T-cell (primary cell): ENCODE results near the gene ITGA5. TPM values are rescaled to one million over a fixed set of nuclear protein-coding genes. Genes with fewer than 3 reads are reported as not detected.
A peak's percentile ranks its signal among the peaks of the same experiment; 100 is the strongest.

Experiments
- ATAC-seq, 4 experiments: fragments of 200-7000 bp in 3 of 4; fragments of 150-1000 bp in 1 of 4; cut with Tn5 transposase; replicated peaks in 1 of 4; 1 replicate in 3 of 4; 2 replicates in 1 of 4; pipeline ENCODE4 v1.10.0; 2021; ENCODE audit warnings: moderate library complexity in 3 of 4, mild to moderate bottlenecking in 2 of 4, moderate number of reproducible peaks in 1 of 4
- CTCF ChIA-PET, 2 donors: fragments of 300-600 bp; sonication (Branson Sonifier 250); formaldehyde crosslinking; loops; one replicate each; lab custom pipeline; 2022; ENCODE audit warnings: antibody characterized with exemption in 2 of 2; lab: Charles Lee
- POLR2A ChIA-PET, 2 donors: fragments of 300-600 bp; sonication (Branson Sonifier 250); formaldehyde crosslinking; loops; one replicate each; lab custom pipeline; 2022; ENCODE audit warnings: antibody characterized with exemption in 2 of 2; lab: Charles Lee
- DNase-seq, 35 experiments: peaks; one replicate each; pipeline versions ENCODE4 v3.0.0 to v3.0.0-alpha.2; 2013 to 2023
- H3K27ac ChIP-seq: one replicate; pipeline ENCODE4 v1.5.1; 2013; ENCODE audit warnings: low read length
- H3K27me3 ChIP-seq, 2 experiments: replicated peaks in 1 of 2; 1 replicate in 1 of 2; 2 replicates in 1 of 2; pipeline versions ENCODE4 v1.6.1 to v1.7.0; 2013; ENCODE audit warnings: low read length in 1 of 2, mixed read lengths in 1 of 2; ENCODE audit not compliant: control insufficient read depth in 2 of 2, insufficient read depth in 2 of 2; ENCODE audit errors: extremely low read depth in 1 of 2
- H3K36me3 ChIP-seq, 2 donors: 1 replicate in 1 of 2; 2 replicates in 1 of 2; pipeline versions ENCODE4 v1.6.1 to v1.7.0; 2013; ENCODE audit warnings: low read length in 1 of 2; ENCODE audit not compliant: control insufficient read depth in 2 of 2, insufficient read depth in 1 of 2; ENCODE audit errors: extremely low read depth in 1 of 2
- H3K4me1 ChIP-seq, 2 experiments: 1 replicate in 1 of 2; 2 replicates in 1 of 2; pipeline versions ENCODE4 v1.6.1 to v1.7.0; 2013; ENCODE audit warnings: low read length in 2 of 2, mixed read lengths in 1 of 2; ENCODE audit not compliant: insufficient read depth in 2 of 2, control insufficient read depth in 1 of 2; ENCODE audit errors: extremely low read depth in 1 of 2
- H3K4me3 ChIP-seq, 2 donors: 1 replicate in 1 of 2; 2 replicates in 1 of 2; pipeline versions ENCODE4 v1.5.1 to v1.7.0; 2013; ENCODE audit warnings: mild to moderate bottlenecking in 2 of 2, low read length in 1 of 2, moderate library complexity in 1 of 2; ENCODE audit not compliant: control insufficient read depth in 1 of 2; ENCODE audit errors: extremely low read depth in 1 of 2
- H3K9me3 ChIP-seq: 2 replicates; pipeline ENCODE4 v1.7.0; 2013
- H3K27ac Mint-ChIP-seq, 2 donors: one replicate each; pipeline ENCODE4 v1.8.0; 2020 to 2021; ENCODE audit warnings: mild to moderate bottlenecking in 2 of 2, mixed read lengths in 2 of 2
- H3K27me3 Mint-ChIP-seq, 2 donors: one replicate each; pipeline ENCODE4 v1.8.0; 2021 to 2022; ENCODE audit warnings: mixed read lengths in 2 of 2
- H3K36me3 Mint-ChIP-seq: one replicate; pipeline ENCODE4 v1.8.0; 2021; ENCODE audit warnings: mixed read lengths
- H3K4me1 Mint-ChIP-seq, 3 donors: one replicate each; pipeline ENCODE4 v1.8.0; 2020 to 2022; ENCODE audit warnings: mixed read lengths in 3 of 3, mild to moderate bottlenecking in 1 of 3
- H3K4me3 Mint-ChIP-seq, 3 donors: one replicate each; pipeline ENCODE4 v1.8.0; 2020 to 2022; ENCODE audit warnings: mild to moderate bottlenecking in 3 of 3, mixed read lengths in 3 of 3, moderate library complexity in 3 of 3
- H3K9me3 Mint-ChIP-seq, 3 donors: one replicate each; pipeline ENCODE4 v1.8.0; 2020 to 2022; ENCODE audit warnings: mixed read lengths in 3 of 3
- WGBS: methylation state at CpG from one replicate; pipeline ENCODE4 v1.1.5; 2013; ENCODE audit warnings: missing lambda C conversion rate; ENCODE audit not compliant: insufficient coverage; 5-methylcytosine and 5-hydroxymethylcytosine counted together
- total RNA-seq, 35 experiments: library from RNA in 6 of 35; stranded (reverse) in 6 of 35; fragments of 120-200 nt in 1 of 35; gene quantifications; one replicate each; pipeline versions ENCODE4 v1.2.1 to v1.2.4 and lab custom pipeline; 2013 to 2026

ITGA5 gene
- total RNA-seq, 5 donors from 2014 or later (not counting 1 experiment from before 2014, with no cell fraction given) = 58.6 to 183 (median 169) TPM

GRCh38 chr12:54368709-54369596 is 50.1 kb downstream of the ITGA5 start:
- Mint-ChIP-seq H3K27ac (peak overlapping the region in 1 of 2 donors; percentile 57), H3K27me3 (no peaks in the 10 kb centered on the region), H3K9me3 (no peaks in the 10 kb centered on the region), H3K4me3 (peak overlapping the region; percentile 59 to 71 (median 68)), H3K4me1 (peaks cover 32 to 46% (median 43%) of the 10 kb centered on the region in 3 donors), H3K36me3 (no peaks in the 10 kb centered on the region)
- Histone ChIP-seq H3K27me3 (peaks cover 0 to 2% of the 10 kb centered on the region in 2 experiments), H3K4me1 (peaks cover 15 to 34% of the 10 kb centered on the region in 2 experiments), H3K36me3 (no peaks in the 10 kb centered on the region), H3K27ac (no peak overlapping the region), H3K9me3 (no peaks in the 10 kb centered on the region), H3K4me3 (peak overlapping the region; percentile 26 to 29)
- ATAC-seq (peak; percentile 88 to 92 (median 91)), DNase-seq (peak; percentile 70 to 93 (median 87))
- 43% methylated on average over 23 of the region's 40 CpGs for WGBS
- CTCF ChIA-PET = interaction anchor here (0.6 to 2.6 kb wide), 20 partner anchors 10 to 218 kb away, joined by 3 to 29 read pairs (median 5); partner anchors contain the start of genes HNRNPA1 (in 2 of the 2), CBX5 (in 1 of the 2), COPZ1 (in 1 of the 2) and NCKAP1L (in 1 of the 2)
- POLR2A ChIA-PET = interaction anchor here (0.6 to 1.0 kb wide), 3 partner anchors 10 to 91 kb away, joined by 3 to 5 read pairs (median 4); no protein-coding TSS in a partner anchor

GRCh38 chr12:54368025-54368708 is 50.9 kb downstream of the ITGA5 start:
- ChIA-PET CTCF (interaction anchor here (0.6 to 2.6 kb wide), 19 partner anchors 9 to 1299 kb away, joined by 3 to 29 read pairs (median 5); partner anchors contain the start of genes HNRNPA1 (in 2 of the 2), CBX5 (in 1 of the 2), COPZ1 (in 1 of the 2) and NCKAP1L (in 1 of the 2)), POLR2A (interaction anchor here (0.6 to 1.0 kb wide), 3 partner anchors 9 to 90 kb away, joined by 3 to 5 read pairs (median 4); no protein-coding TSS in a partner anchor)
- H3K36me3 ChIP-seq = no peaks in the 10 kb centered on the region
- no peaks in the 10 kb centered on the region for H3K36me3 Mint-ChIP-seq
- ATAC-seq = peak in 3 of 4 experiments; percentile 13 to 38 (median 14)
- peaks cover 0 to 2% of the 10 kb centered on the region in 2 experiments for H3K27me3 ChIP-seq
- no peaks in the 10 kb centered on the region for H3K9me3 Mint-ChIP-seq
- H3K27me3 Mint-ChIP-seq = no peaks in the 10 kb centered on the region
- 0% methylated on average over 3 of the region's 5 CpGs for WGBS
- H3K4me1 ChIP-seq = peaks cover 20 to 40% of the 10 kb centered on the region in 2 experiments
- H3K4me3 Mint-ChIP-seq = peak overlapping the region; percentile 59 to 71 (median 68)
- H3K4me3 ChIP-seq = peak overlapping the region; percentile 26 to 29
- no peak overlapping the region for H3K27ac ChIP-seq
- DNase-seq = no peak
- H3K27ac Mint-ChIP-seq = peak overlapping the region in 1 of 2 donors; percentile 57
- no peaks in the 10 kb centered on the region for H3K9me3 ChIP-seq
- peaks cover 39 to 52% (median 51%) of the 10 kb centered on the region in 3 donors for H3K4me1 Mint-ChIP-seq

GRCh38 chr12:54364413-54364812 is 54.7 kb downstream of the ITGA5 start, which contains the start of gene GPR84:
Gene GPR84, minus strand, starts transcription at chr12:54364486. Its CDS starts 635 bp downstream, at chr12:54363851.
- Mint-ChIP-seq H3K4me3 (peak within 1 kb of the TSS in 1 of 3 donors; percentile 54), H3K27ac (peak within 1 kb of the TSS; percentile 53 to 59), H3K9me3 (no peaks in the 10 kb centered on the region), H3K27me3 (no peaks in the 10 kb centered on the region), H3K36me3 (no peaks in the 10 kb centered on the region), H3K4me1 (peaks cover 37 to 45% (median 39%) of the 10 kb centered on the region in 3 donors)
- H3K27ac ChIP-seq = peak within 1 kb of the TSS; percentile 14
- no peaks in the 10 kb centered on the region for H3K36me3 ChIP-seq
- H3K9me3 ChIP-seq = no peaks in the 10 kb centered on the region
- peak in 3 of 4 experiments; percentile 15 to 43 (median 20) for ATAC-seq
- ChIA-PET POLR2A (no interaction called here), CTCF (no interaction called here)
- peaks cover 0 to 5% of the 10 kb centered on the region in 2 experiments for H3K27me3 ChIP-seq
- peaks cover 25 to 34% of the 10 kb centered on the region in 2 experiments for H3K4me1 ChIP-seq
- 6% methylated on average over 4 of the region's 4 CpGs for WGBS
- H3K4me3 ChIP-seq = no peak within 1 kb of the TSS
- DNase-seq = peak in 1 of 35 experiments; percentile 44

GRCh38 chr12:54363618-54364017 is 55.4 kb downstream of the ITGA5 start:
- CTCF ChIA-PET = no interaction called here
- WGBS = no CpG with 5 or more reads among the region's 6 CpGs
- peak overlapping the region in 1 of 3 donors; percentile 54 for H3K4me3 Mint-ChIP-seq

GRCh38 chr12:54363047-54363446 is 56.0 kb downstream of the ITGA5 start:
- H3K9me3 ChIP-seq = no peaks in the 10 kb centered on the region
- peaks cover 24 to 31% (median 25%) of the 10 kb centered on the region in 3 donors for H3K4me1 Mint-ChIP-seq
- DNase-seq (no peak), ATAC-seq (no peak)
- H3K36me3 ChIP-seq = no peaks in the 10 kb centered on the region
- H3K4me1 ChIP-seq = peaks cover 20 to 29% of the 10 kb centered on the region in 2 experiments
- POLR2A ChIA-PET = no interaction called here
- peaks cover 0 to 3% of the 10 kb centered on the region in 2 experiments for H3K27me3 ChIP-seq
- no peak overlapping the region for H3K4me3 ChIP-seq
- H3K9me3 Mint-ChIP-seq = no peaks in the 10 kb centered on the region
- H3K4me3 Mint-ChIP-seq = no peak overlapping the region
- CTCF ChIA-PET = interaction anchor here in 1 of 2 donors (0.6 to 1.1 kb wide), 2 partner anchors 30 to 38 kb away, joined by 3 to 4 read pairs; partner anchors contain the start of gene COPZ1
- 88% methylated on average over 8 of the region's 8 CpGs for WGBS
- H3K36me3 Mint-ChIP-seq = no peaks in the 10 kb centered on the region
- no peak overlapping the region for H3K27ac ChIP-seq
- H3K27ac Mint-ChIP-seq = peak overlapping the region in 1 of 2 donors; percentile 28
- H3K27me3 Mint-ChIP-seq = no peaks in the 10 kb centered on the region

More at GRCh38 chr12:54363618-54364017, 55.4 kb downstream of the ITGA5 start:
- ATAC-seq (no peak), DNase-seq (no peak)
- Mint-ChIP-seq H3K4me1 (peaks cover 30 to 37% (median 31%) of the 10 kb centered on the region in 3 donors), H3K36me3 (no peaks in the 10 kb centered on the region), H3K27me3 (no peaks in the 10 kb centered on the region), H3K9me3 (no peaks in the 10 kb centered on the region), H3K27ac (peak overlapping the region in 1 of 2 donors; percentile 53)
- Histone ChIP-seq H3K4me3 (no peak overlapping the region), H3K9me3 (no peaks in the 10 kb centered on the region), H3K27ac (no peak overlapping the region), H3K4me1 (peaks cover 21 to 29% of the 10 kb centered on the region in 2 experiments), H3K36me3 (no peaks in the 10 kb centered on the region), H3K27me3 (peaks cover 0 to 5% of the 10 kb centered on the region in 2 experiments)
- POLR2A ChIA-PET = no interaction called here
